ENCODE results near the gene PRKCB.

Gene PRKCB

DNA sequence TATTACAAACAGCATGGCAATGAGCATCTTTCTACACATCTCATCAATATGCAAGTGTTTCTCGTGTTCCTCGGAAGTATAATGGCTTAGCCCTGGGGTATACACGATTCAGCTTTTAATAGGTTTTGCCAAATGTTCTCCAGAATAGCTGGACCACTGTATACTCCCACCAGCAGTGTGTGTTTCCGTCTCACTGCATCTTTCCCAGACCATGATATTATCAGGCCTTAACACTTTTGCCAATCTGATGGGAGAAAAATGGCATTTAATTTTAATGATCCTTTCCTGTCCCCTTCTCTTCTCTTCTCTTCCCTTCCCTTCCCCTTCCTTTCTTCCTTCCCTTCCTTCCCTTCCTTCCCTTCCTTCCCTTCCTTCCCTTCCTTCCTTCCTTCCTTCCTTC lies 30.8 kb downstream of the PRKCB start:
- no peak for DNase-seq (ENCODE audit: low read depth in 3 of 3)

DNA sequence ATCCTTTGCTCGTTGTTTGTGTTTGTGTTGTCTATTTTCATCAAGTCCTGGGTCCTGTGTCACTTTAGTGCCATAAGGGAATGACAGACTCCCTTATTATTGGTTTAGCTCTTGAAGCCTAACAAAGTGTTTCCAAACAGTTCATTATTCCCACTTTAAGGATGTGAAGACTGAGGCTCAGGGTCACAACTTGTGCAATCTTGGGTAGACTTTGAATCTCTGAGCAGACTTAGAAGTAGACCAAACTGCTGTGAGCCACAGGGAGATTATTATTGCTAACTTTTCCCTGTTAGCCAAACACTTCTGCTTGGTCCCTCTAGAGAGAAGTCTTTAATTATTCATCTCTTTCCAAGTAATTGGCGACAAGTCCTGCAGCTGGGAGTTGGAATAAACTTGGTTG lies 31.8 kb downstream of the PRKCB start:
- DNase-seq (ENCODE audit: low read depth in 3 of 3), result no peak

DNA sequence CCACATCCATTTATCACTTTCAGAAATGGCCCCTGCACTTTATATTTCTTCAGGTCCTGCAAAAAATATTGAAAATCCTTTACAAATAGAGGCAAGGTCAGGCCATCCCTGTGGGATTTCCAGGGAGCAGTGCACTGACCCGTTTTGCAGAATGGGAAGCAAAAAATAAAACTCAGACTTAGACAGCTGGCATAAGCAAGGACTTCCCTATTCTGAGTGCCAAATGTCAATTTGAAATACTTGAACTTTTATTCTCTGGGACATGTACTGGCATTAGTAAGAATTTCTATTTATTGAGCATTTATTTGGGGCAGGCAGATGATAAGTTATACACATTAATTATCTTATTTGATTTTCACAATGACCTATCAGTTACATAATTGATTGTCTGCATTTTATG lies 32.4 kb downstream of the PRKCB start:
- no peak for DNase-seq (ENCODE audit: low read depth in 3 of 3)

GRCh38 chr16:23869052-23869451 lies 33.3 kb downstream of the PRKCB start:
- DNase-seq (ENCODE audit: low read depth in 3 of 3), result no peak

DNA sequence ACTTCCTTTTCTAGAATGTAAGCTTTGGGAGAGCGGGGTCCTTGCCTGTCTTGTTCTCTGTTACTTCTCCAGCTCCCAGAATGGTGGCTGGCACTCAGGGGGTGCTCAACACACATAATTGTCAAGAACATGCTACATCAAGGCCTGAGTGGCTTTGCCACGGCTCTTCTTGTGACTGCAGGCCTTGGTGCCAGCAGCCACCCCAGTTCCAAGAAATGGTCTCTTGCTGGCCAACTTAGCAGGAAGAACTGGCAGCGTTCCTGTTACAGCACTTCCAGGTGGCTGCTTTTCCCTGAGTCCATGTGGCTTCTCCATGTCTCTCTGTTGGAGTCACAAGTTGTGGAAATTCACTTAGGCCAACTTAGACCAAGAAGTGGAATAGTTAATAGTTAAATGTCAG lies 36.1 kb downstream of the PRKCB start:
- DNase-seq (ENCODE audit: low read depth in 3 of 3), result no peak

GRCh38 chr16:23874613-23875294 lies 39.0 kb downstream of the PRKCB start:
- no peak for DNase-seq (ENCODE audit: low read depth in 3 of 3)

DNA sequence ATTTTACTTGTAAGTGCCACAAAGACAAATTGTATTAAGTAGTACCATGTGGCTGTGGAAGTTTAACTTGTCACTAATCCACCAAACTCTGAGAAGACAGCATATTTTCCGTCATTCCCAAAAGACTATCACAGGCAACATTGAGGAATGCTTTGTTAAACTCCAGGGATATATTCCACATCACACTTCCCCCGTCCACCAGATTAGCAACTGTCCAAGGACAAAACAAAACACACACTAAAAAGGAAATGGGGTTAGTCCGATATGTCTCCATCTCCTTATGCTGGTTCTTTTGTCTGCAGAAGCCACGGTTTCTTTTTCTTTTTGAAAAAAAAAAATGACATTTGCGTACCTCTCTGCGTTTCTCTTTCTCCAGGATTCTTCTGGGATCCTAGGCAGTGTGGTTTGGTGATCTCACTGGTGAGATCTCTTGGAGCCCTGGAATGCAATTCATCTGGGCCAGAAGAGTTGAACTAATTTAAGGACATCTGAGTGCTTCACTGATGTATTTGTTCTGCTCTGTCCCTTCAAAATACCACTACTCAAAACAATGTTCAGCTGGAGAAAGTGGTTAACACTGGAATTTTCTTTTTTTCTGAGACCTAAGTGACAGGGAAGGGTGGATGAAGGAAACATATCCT lies 40.6 kb downstream of the PRKCB start:
- DNase-seq (ENCODE audit: low read depth in 3 of 3), result no peak

GRCh38 chr16:23877107-23878070 lies 41.6 kb downstream of the PRKCB start:
- DNase-seq (ENCODE audit: low read depth in 3 of 3), result no peak

GRCh38 chr16:23879735-23880373 lies 44.1 kb downstream of the PRKCB start:
- no peak for DNase-seq (ENCODE audit: low read depth in 3 of 3)

DNA sequence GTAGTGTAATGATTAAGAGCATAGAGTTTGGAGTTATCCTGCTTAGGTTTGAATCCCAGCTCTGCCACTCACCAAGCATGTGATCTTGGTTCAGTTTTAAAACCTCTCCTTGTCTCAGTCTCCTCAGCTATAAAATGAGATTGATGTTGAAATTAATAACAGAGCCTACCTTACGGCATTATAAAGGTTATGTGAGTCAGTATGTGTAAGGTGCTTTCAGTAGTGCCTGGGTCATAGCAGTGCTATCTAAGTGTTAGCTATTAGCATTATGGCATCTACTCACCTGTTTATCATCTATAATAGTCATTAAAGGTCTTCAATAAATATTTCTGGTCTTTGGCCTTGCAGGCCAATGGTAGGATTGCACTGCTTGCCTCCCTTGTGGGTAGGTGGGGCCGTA lies 53.4 kb downstream of the PRKCB start:
- DNase-seq (ENCODE audit: low read depth in 3 of 3), result no peak

- DNase-seq (ENCODE audit: low read depth in 3 of 3), result no peak
Measured at GRCh38 chr16:23893986-23894385, 58.2 kb downstream of the PRKCB start.

DNA sequence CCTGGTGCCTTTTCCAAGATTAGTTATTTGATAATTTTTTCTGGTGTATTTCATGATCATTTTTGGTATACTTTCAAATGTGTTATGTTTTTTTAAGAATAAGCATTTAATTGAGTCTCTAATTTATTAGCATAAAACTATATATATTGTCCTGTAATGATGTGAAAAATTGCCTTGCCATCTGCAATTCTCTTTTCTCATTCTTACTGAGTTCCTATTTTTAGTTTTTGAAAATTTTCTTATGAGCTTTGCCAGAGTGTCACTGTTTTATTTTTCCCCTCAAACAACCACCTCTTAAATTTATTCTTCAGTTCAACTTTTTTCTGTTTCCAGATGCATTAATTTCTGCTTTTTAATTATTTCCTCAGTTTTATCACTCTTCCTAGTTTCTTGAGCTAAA lies 59.3 kb downstream of the PRKCB start:
- DNase-seq (ENCODE audit: low read depth in 3 of 3), result no peak

DNA sequence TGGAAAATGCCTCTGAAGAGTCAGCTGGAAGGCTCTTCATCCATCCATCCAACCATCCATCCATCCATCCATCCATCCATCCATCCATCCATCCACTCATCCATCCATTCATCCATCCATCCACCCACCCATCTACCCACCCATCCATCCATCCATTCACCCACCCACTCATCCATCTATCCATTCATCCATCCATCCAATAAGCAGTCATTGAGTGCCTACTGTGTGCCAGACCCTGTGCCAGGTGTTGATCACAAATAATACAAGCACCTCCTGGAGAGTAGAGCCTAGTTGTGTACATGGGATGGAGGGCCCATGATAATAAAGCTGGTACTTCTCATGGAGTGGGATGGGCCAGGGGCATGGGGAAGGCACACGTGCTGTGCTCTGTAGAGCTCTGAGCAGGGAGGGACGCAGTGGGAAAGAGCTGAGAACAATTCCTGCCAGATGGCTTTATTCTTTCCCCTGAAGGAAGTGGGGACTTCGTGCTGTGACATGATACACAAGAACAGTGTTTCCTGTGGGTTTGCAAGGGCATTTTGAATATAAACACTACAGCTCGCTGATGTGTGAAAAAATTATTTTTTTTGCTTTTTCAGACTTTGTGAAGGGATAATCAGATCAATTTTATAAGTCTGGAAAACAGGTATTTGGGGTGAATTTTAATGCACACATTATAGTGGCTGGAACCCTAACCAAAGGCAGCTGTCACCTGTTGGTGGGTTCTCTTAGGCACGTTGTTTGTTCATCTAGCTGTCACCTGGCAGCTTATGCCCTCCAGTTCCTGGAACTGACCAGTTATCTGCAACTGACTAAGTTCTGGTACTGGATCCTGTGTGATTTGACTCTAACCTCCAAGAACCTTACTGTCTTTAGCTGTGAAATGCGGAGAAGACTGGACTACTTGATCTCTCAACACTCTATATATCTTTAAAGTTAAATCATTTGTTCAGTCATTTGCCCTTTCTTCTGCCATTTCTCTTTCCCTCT lies 61.3 kb downstream of the PRKCB start:
- DNase-seq (ENCODE audit: low read depth in 3 of 3), result no peak

- no peak for DNase-seq (ENCODE audit: low read depth in 3 of 3)
Measured at GRCh38 chr16:23898682-23899430, 63.1 kb downstream of the PRKCB start.

- no peak for DNase-seq (ENCODE audit: low read depth in 3 of 3)
Measured at GRCh38 chr16:23899869-23900268, 64.1 kb downstream of the PRKCB start.

GRCh38 chr16:23900480-23901177 lies 64.8 kb downstream of the PRKCB start:
- no peak for DNase-seq (ENCODE audit: low read depth in 3 of 3)

- DNase-seq (ENCODE audit: low read depth in 3 of 3), result no peak
Measured at GRCh38 chr16:23901178-23902033, 65.6 kb downstream of the PRKCB start.

- no peak for DNase-seq (ENCODE audit: low read depth in 3 of 3)
Measured at GRCh38 chr16:23902034-23902747, 66.4 kb downstream of the PRKCB start.

All from stimulated activated CD4-positive, alpha-beta T cell treated with anti-CD3 and anti-CD28 coated beads, TNF-alpha, amount 100 ng/mL, for 24 hours (primary cell).